ENCODE measurements around the gene KSR1. TPM values are rescaled to one million over a fixed set of nuclear protein-coding genes. Genes with fewer than 3 reads are reported as not detected.
"Not testable (repeated sequence)": the region's sequence is repeated elsewhere in the genome, so short reads cannot be mapped to it uniquely, and the experiment has no call there.

Gene KSR1
- total and polyA plus RNA-seq, 2 experiments from 2014 or later, result 7.8 to 53.2 TPM

- ATAC-seq; H2AFZ ChIP-seq; H3K4me1 ChIP-seq (ENCODE audit: insufficient read depth); H3K79me2 ChIP-seq (replicated peaks; ENCODE audit: insufficient read depth); H3F3A ChIP-seq (replicated peaks; ENCODE audit: low read depth); H3K4me3 ChIP-seq; H3K9me3 Mint-ChIP-seq; H3K4me1 Mint-ChIP-seq; H4K20me1 ChIP-seq (replicated peaks; ENCODE audit: insufficient read depth); H3K27ac Mint-ChIP-seq; H3K27ac ChIP-seq (ENCODE audit: low read depth); H3K27me3 ChIP-seq (ENCODE audit: insufficient read depth); H3K9me2 ChIP-seq (ENCODE audit: insufficient read depth); H3K4me2 ChIP-seq; H3K36me3 Mint-ChIP-seq (ENCODE audit: low read depth); DNase-seq (ENCODE audit: low spot score); H3K36me3 ChIP-seq (ENCODE audit: insufficient read depth); H3K4me3 Mint-ChIP-seq: not testable (repeated sequence)
- H3K27me3 Mint-ChIP-seq (ENCODE audit: insufficient read depth, low read depth, poor library complexity), result peaks cover 14% of the 10 kb centered on the region
Observed at GRCh38 chr17:27435431-27436070, 20.7 kb upstream of the KSR1 start.

- Histone ChIP-seq H2AFZ (no peak overlapping the region), H3K4me3 (no peak overlapping the region), H3K27ac (ENCODE audit: low read depth) (no peak overlapping the region), H3K27me3 (ENCODE audit: insufficient read depth) (no peaks in the 10 kb centered on the region), H3K9me2 (ENCODE audit: insufficient read depth) (no peaks in the 10 kb centered on the region), H3F3A (replicated peaks; ENCODE audit: low read depth) (no peaks in the 10 kb centered on the region), H3K36me3 (ENCODE audit: insufficient read depth) (no peaks in the 10 kb centered on the region), H3K4me2 (no peak overlapping the region), H3K4me1 (ENCODE audit: insufficient read depth) (no peaks in the 10 kb centered on the region), H3K79me2 (replicated peaks; ENCODE audit: insufficient read depth) (no peaks in the 10 kb centered on the region), H4K20me1 (replicated peaks; ENCODE audit: insufficient read depth) (no peaks in the 10 kb centered on the region)
- Mint-ChIP-seq H3K27me3 (ENCODE audit: insufficient read depth, low read depth, poor library complexity) (peaks cover 8% of the 10 kb centered on the region), H3K4me1 (no peaks in the 10 kb centered on the region), H3K27ac (no peak overlapping the region), H3K36me3 (ENCODE audit: low read depth) (no peaks in the 10 kb centered on the region; the same call in 2 of the 3 replicates), H3K9me3 (no peaks in the 10 kb centered on the region), H3K4me3 (no peak overlapping the region)
- DNase-seq (ENCODE audit: low spot score) (no peak), ATAC-seq (no peak)
- TF ChIP-seq CTCF (conservative IDR thresholded peaks at IDR 0.05; ENCODE audit: low read depth in 2 of 2) (no peak), ETS1 (IDR thresholded peaks at IDR 0.05) (no peak), JUNB (IDR thresholded peaks at IDR 0.05; ENCODE audit: unreplicated experiment) (no peak), ZNF462 (CRISPR knock-in tag; IDR thresholded peaks at IDR 0.05) (no peak), EZH2 (IDR thresholded peaks at IDR 0.05; ENCODE audit: low read depth, unreplicated experiment) (no peak), CREB1 (CRISPR knock-in tag; IDR thresholded peaks at IDR 0.05; ENCODE audit: low read depth) (no peak), EZH2phosphoT487 (IDR thresholded peaks at IDR 0.05; ENCODE audit: unreplicated experiment) (no peak), ZNF114 (CRISPR knock-in tag; IDR thresholded peaks at IDR 0.05) (no peak), STAT1 (IDR thresholded peaks at IDR 0.05; ENCODE audit: unreplicated experiment) (no peak)
Observed at GRCh38 chr17:27438348-27438998, 17.8 kb upstream of the KSR1 start.
